Fibroblast of villous mesenchyme (primary cell): ENCODE measurements around the gene PRKD1. TPM values are rescaled to one million over a fixed set of nuclear protein-coding genes. Genes with fewer than 3 reads are reported as not detected.
"Not testable (repeated sequence)": the region's sequence is repeated elsewhere in the genome, so short reads cannot be mapped to it uniquely, and the experiment has no call there.

Experiments
- DNase-seq: peaks from one replicate; pipeline ENCODE4 v3.0.0-alpha.2; 2010; ENCODE audit warnings: low read depth
- H3K4me3 ChIP-seq: 2 replicates; pipeline ENCODE4 v1.5.1; 2011; ENCODE audit warnings: low read depth, mild to moderate bottlenecking, low read length
- total RNA-seq: library from RNA; depleted of rRNA; stranded (reverse); fragments of >200 nt; gene quantifications from 2 replicates; pipeline ENCODE4 v1.2.3, GENCODE V29; 2012
- TF ChIP-seq, protein P1 (sequence below): IDR thresholded peaks from 2 replicates; pipeline ENCODE4 v1.5.1; 2012; ENCODE audit warnings: low read depth, mild to moderate bottlenecking, low read length; ENCODE audit not compliant: insufficient read depth

The PRKD1 gene
- total RNA-seq, 1 donor, result 13.8 TPM

DNA sequence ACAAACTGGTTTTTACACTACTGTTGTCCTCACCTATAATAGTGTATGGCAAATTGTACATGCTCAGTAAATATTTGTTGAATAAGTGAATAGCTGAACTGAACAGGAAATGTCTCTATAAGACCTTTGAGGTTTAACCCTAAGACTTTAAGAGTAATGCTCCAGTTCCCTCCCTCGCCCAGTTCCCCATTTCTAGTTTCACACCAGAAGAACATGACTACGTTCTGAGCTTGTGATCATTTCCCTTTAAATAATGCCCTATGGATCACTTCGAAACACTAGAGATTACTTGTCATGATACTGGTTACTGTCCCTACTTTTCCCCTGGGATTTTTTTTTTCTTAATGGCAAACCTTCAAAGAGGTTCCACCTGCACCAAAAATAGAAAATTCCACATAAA is 69.3 kb downstream of the PRKD1 start:
- TF ChIP-seq, protein P1, sequence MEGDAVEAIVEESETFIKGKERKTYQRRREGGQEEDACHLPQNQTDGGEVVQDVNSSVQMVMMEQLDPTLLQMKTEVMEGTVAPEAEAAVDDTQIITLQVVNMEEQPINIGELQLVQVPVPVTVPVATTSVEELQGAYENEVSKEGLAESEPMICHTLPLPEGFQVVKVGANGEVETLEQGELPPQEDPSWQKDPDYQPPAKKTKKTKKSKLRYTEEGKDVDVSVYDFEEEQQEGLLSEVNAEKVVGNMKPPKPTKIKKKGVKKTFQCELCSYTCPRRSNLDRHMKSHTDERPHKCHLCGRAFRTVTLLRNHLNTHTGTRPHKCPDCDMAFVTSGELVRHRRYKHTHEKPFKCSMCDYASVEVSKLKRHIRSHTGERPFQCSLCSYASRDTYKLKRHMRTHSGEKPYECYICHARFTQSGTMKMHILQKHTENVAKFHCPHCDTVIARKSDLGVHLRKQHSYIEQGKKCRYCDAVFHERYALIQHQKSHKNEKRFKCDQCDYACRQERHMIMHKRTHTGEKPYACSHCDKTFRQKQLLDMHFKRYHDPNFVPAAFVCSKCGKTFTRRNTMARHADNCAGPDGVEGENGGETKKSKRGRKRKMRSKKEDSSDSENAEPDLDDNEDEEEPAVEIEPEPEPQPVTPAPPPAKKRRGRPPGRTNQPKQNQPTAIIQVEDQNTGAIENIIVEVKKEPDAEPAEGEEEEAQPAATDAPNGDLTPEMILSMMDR, result no peak
- no peak overlapping the region for H3K4me3 ChIP-seq

DNA sequence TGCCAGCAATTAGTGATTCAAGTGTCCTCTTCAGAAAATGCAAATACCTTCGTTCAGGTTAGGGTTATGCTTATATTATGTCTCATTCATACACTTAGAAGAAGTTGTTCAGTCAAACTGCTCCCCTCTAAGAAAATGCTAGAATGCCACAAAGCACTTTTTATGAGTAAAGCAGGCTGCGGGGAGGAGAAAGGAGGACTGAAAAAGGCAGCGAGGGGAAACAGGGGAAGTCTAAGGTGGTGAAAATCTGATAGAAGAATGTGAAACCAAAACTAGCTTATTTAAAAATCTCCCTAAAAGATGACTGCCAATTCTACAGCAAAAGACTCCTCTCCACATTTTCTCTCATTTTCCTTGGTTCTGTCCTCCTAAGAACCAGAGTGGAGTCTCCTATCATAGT is 70.1 kb downstream of the PRKD1 start:
- no peak overlapping the region for H3K4me3 ChIP-seq
- TF ChIP-seq, protein P1, result no peak
- no peak for DNase-seq

More for the DNA sequence above, 69.3 kb downstream of the PRKD1 start:
- no peak for DNase-seq

DNA sequence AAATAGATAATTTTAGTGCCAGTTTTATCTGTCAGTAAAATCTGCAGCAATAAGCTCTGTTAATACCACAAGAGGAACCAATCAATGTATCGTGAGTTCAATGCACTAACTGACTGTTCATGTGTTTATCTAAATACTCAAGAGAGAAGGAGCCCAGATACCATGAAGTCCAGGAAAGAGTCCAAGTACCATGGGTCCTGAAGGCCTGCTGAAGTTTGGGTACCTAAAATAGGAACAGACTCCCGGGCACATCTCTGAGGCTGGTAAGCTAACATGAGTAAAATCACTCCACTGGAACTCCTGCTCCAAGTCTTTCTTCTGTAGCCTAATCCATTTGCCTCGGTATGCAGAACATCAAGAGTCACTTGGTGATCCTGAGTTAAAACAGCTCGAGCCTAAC is 71.1 kb downstream of the PRKD1 start:
- TF ChIP-seq, protein P1, result no peak
- H3K4me3 ChIP-seq, result no peak overlapping the region
- no peak for DNase-seq

DNA sequence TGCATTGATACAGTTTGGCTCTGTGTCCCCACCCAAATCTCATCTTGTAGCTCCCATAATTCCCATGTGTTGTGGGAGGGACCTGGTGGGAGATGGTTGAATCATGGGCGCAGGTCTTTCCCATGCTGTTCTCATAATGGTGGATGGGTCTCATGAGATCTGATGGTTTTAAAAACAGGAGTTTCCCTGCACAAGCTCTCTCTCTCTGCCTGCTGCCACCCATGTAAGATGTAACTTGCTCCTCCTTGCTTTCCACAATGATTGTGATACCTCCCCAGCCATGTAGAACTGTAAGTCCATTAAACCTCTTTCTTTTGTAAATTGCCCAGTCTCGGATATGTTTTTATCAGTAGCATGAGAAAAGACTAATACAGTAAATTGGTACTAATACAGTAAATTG is 74.0 kb downstream of the PRKD1 start:
- DNase-seq, H3K4me3 ChIP-seq: not testable (repeated sequence)

DNA sequence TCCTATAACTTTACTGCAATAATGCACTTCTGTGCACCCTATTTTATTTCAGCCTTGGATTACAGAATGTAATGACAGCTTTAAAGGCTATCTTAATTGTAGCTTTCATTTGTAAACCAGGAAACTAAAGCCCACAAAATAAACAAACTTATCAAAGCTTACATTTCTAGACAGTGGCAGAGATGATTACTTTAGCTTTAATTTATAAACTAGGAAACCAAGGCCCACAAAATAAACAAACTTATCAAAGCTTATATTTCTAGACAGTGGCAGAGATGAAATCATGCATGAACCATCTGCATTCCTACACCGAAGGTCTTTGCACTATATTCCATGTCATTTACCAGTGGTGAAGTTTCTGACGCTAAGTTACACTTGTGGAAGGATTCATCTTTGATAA is 74.4 kb downstream of the PRKD1 start:
- no peak overlapping the region for H3K4me3 ChIP-seq
- DNase-seq, result peak; percentile 17
- TF ChIP-seq, protein P1, result no peak

DNA sequence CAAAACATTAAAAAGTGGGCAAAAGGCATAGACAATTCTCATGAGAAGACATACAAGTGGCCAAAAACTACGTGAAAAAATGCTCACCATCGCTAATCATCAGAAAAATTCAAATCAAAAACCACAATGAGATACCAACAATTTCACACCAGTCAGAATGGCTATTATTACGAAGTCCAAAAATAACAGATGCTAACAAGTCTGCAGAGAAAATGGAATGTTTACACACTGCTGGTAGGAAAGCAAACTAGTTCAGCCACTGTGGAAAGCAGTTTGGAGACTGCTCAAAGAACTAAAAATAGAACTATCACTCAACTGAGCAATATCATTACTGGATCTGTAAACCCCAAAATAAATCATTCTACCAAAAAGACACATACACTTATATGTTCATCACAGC is 76.2 kb downstream of the PRKD1 start:
- H3K4me3 ChIP-seq, result no peak overlapping the region
- peak; percentile 45 for DNase-seq
- TF ChIP-seq, protein P1, result no peak

DNA sequence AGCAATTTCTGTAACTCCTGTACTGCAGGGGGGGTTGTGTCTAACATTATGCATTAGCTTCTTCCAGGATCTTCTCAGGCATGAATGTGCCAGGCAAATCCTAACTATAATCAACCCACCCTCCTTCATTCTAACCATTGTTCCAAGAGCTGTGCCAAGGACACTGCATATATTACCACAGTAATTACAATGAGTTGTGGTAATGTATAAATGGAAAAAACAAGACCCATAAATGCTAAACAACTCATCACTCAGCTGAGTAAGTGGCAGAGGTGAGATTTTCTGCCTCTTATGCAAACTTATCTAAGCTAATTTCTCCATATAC is 80.6 kb downstream of the PRKD1 start:
- DNase-seq, result no peak
- TF ChIP-seq, protein P1, result no peak

More for the DNA sequence above, 80.6 kb downstream of the PRKD1 start:
- no peak overlapping the region for H3K4me3 ChIP-seq
